Ovary (tissue), 9 donors: ENCODE measurements around the gene TCF4. TPM values are rescaled to one million over a fixed set of nuclear protein-coding genes. Genes with fewer than 3 reads are reported as not detected.

Experiments
- DNase-seq, 5 donors: peaks; one replicate each; pipeline ENCODE4 v3.0.0-alpha.2; 2019 to 2020
- H3K27ac ChIP-seq, 2 donors: fragments of 200-600 bp; one replicate each; pipeline versions ENCODE4 v1.5.1 to v1.8.0; 2019 to 2022
- H3K27me3 ChIP-seq: fragments of 200-600 bp; one replicate; pipeline ENCODE4 v1.8.0; 2022
- H3K36me3 ChIP-seq: fragments of 200-600 bp; sonication (generic); one replicate; pipeline ENCODE4 v1.5.1; 2019
- H3K4me1 ChIP-seq: one replicate; pipeline ENCODE4 v1.8.1; 2013; ENCODE audit warnings: mild to moderate bottlenecking, moderate library complexity; ENCODE audit not compliant: insufficient read depth
- H3K4me3 ChIP-seq: fragments of 200-600 bp; sonication (generic); one replicate; pipeline ENCODE4 v1.5.1; 2017
- H3K9me3 ChIP-seq, 2 donors: fragments of 200-600 bp in 1 of 2; sonication (generic) in 1 of 2; one replicate each; pipeline versions ENCODE4 v1.5.1 to v1.8.1; 2013 to 2019; ENCODE audit warnings: mild to moderate bottlenecking in 1 of 2, moderate library complexity in 1 of 2
- CTCF ChIP-seq, 3 donors: fragments of 450-650 bp in 2 of 3; fragments of 200-600 bp in 1 of 3; IDR thresholded peaks; one replicate each; pipeline versions ENCODE4 v1.5.1 to v1.8.0; 2016 to 2022; ENCODE audit warnings: antibody characterized with exemption in 3 of 3, mild to moderate bottlenecking in 1 of 3
- EP300 ChIP-seq: sonication (generic); formaldehyde crosslinking; IDR thresholded peaks from one replicate; pipeline ENCODE4 v1.6.1; 2017; ENCODE audit warnings: antibody characterized with exemption
- POLR2A ChIP-seq: fragments of 450-650 bp; IDR thresholded peaks from one replicate; pipeline ENCODE4 v1.6.1; 2017; ENCODE audit warnings: antibody characterized with exemption, mild to moderate bottlenecking, moderate library complexity
- WGBS, 3 donors: extraction: QIAGEN DNeasy Blood & Tissue Kit in 1 of 3; methylation state at CpG; one replicate each; pipeline versions ENCODE4 v1.1.5 to v1.1.7; 2013 to 2017; 5-methylcytosine and 5-hydroxymethylcytosine counted together
- intact Hi-C, 4 donors: fragments of 100-400 bp; cut with DNase I; formaldehyde crosslinking; loops; one replicate each; pipeline versions ENCODE4 v1.11.0 to v1.15.1; 2022 to 2023
- polyA plus RNA-seq, 2 donors: library from polyadenylated mRNA; stranded (reverse); fragments of 200-250 nt in 1 of 2; fragments of 350-450 nt in 1 of 2; fragmentation: Illumina TruSeq in 1 of 2; extraction: RNeasy Lipid Tissue Mini Kit (QIAGEN cat#74804) in 1 of 2; gene quantifications; one replicate each; pipeline ENCODE4 v1.2.3, GENCODE V29; 2013 to 2014
- total RNA-seq, 7 donors: library from RNA; depleted of rRNA in 2 of 7; stranded (reverse); fragments of >200 nt in 2 of 7; fragmentation: NEBNext Ultra II Directional in 3 of 7; extraction: Animal tissue kit (Norgen Biotek cat#: 25700) in 3 of 7; gene quantifications; one replicate each; pipeline versions ENCODE4 v1.1.0 to v1.2.4, GENCODE V29; 2016 to 2023
- donor health status: DM: no; HTN: no; CAD: no; lungs with moderate emphysema.
- donor health status: DM: no; HTN: no; CAD: no.
- donor health status: Bipolar disorder and iron deficiency.
- donor health status: DM: yes; HTN: yes; CAD: no.
- donor health status: DM: no; HTN: no; CAD: no.
- donor health status: DM: yes; HTN: yes; CAD: no.

TCF4 gene
- total and polyA plus RNA-seq, 9 donors = 36.5 to 131 (median 112) TPM

DNA sequence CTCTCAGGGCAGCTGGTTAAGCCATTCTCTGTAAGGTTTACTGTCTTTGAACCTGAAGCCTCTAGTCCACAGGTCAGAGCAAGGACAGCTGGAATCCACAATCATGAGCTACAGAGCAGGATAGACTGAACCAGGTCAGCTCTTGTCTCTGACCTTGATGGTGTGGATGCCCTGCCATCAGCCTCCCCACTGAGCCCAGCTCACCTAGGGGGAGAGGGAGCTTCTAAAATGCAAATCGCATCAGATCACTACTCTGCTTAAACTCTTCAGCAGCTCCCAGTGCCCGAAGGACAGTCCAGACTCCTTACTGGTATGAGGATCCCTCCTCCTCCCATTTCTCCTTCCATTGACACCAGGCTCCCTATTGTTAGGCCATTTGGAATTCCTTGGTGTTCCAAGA is 373.5 kb downstream of the TCF4 start:
- intact Hi-C loops = no loop called here
- DNase-seq = no peak
- Histone ChIP-seq H3K4me1 (no peaks in the 10 kb centered on the region), H3K27ac (no peak overlapping the region), H3K36me3 (no peaks in the 10 kb centered on the region), H3K9me3 (no peaks in the 10 kb centered on the region), H3K4me3 (no peak overlapping the region), H3K27me3 (no peaks in the 10 kb centered on the region)
- WGBS, 3 donors = 85 to 93% (median 88%) methylated on average over 2 of the region's 2 CpGs
- TF ChIP-seq CTCF (IDR thresholded peaks at IDR 0.05) (no peak), POLR2A (no peak), EP300 (no peak)

DNA sequence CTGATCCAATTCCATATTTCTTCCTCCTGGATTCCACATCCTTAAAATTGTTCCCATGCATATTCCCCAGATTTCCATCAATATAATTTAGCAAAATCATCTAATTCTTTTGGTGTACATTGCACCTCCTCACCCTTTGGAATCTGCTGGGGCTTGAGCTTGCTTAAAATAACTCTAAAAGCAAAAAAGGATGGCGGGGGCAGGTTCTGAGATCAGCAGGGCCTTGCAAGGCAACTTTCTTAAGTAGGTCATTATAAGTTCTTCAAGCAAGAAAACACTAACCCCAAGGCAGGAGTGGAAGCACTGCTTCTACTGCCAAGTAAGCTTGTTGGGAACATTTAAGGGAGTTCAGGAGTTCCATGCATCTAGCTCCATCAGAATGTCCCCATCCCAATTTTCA is 374.4 kb downstream of the TCF4 start:
- no peak overlapping the region for H3K27ac ChIP-seq
- no peaks in the 10 kb centered on the region for H3K36me3 ChIP-seq
- DNase-seq = no peak
- intact Hi-C loops = no loop called here
- no peaks in the 10 kb centered on the region for H3K4me1 ChIP-seq
- WGBS, 3 donors = 83 to 91% (median 88%) methylated on average over 1 of the region's 1 CpG
- H3K27me3 ChIP-seq = no peaks in the 10 kb centered on the region
- no peak overlapping the region for H3K4me3 ChIP-seq
- H3K9me3 ChIP-seq = no peaks in the 10 kb centered on the region
- TF ChIP-seq POLR2A (no peak), EP300 (no peak)

GRCh38 chr18:55206927-55207326 is 381.1 kb downstream of the TCF4 start:
- WGBS, 3 donors = 66 to 91% (median 66%) methylated on average over 2 of the region's 2 CpGs
- intact Hi-C loops = no loop called here

DNA sequence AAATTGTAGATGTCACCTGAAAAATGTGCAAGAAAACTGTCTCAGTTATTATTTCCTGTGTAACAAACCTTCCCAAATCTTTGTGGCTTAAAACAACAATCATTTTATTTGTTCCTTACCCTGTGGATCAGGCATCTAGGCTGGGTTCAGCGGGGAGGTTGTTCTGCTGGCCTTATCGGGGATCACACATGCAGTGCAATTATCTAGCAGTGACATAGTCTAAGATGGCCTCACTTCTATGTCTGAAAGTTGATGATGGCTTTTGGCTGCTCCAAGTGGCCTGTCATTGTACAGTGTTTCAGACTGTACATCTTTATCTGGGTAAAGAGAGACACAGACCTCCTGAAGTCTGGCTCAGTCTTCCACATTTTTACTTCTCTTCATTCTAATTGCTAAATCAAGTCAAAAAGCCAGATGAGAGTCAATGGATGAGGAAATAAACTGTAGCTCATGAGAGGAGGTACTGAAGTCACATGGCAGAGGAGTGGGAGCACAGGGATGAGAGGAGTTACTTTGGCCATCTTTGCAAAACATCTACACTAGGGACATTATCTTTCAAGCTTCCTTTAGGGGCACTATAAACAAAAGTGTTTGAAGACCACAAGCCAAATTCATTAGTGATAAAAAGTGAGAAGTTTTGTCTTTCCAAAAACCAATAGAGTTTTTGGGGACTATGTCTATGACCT is 385.6 kb downstream of the TCF4 start:
- TF ChIP-seq POLR2A (no peak), EP300 (no peak), CTCF (IDR thresholded peaks at IDR 0.05) (no peak)
- 95 to 99% (median 98%) methylated on average over 2 of the region's 2 CpGs for WGBS, 3 donors

More at GRCh38 chr18:55206927-55207326, 381.1 kb downstream of the TCF4 start:
- Histone ChIP-seq H3K27me3 (no peaks in the 10 kb centered on the region), H3K27ac (no peak overlapping the region), H3K9me3 (no peaks in the 10 kb centered on the region), H3K4me3 (no peak overlapping the region), H3K36me3 (no peaks in the 10 kb centered on the region), H3K4me1 (no peaks in the 10 kb centered on the region)
- no peak for TF ChIP-seq CTCF (IDR thresholded peaks at IDR 0.05)
- no peak for TF ChIP-seq POLR2A
- TF ChIP-seq EP300 = no peak
- DNase-seq = no peak

GRCh38 chr18:55199291-55199963 is 388.6 kb downstream of the TCF4 start:
- no peak overlapping the region for H3K27ac ChIP-seq
- no peak for DNase-seq
- 11 to 18% (median 13%) methylated on average over 7 of the region's 7 CpGs for WGBS, 3 donors
- no peak for TF ChIP-seq CTCF (IDR thresholded peaks at IDR 0.05)
- no peak for TF ChIP-seq POLR2A
- TF ChIP-seq EP300 = no peak
- no peaks in the 10 kb centered on the region for H3K4me1 ChIP-seq
- H3K36me3 ChIP-seq = no peaks in the 10 kb centered on the region
- no peak overlapping the region for H3K4me3 ChIP-seq
- no peaks in the 10 kb centered on the region for H3K9me3 ChIP-seq
- H3K27me3 ChIP-seq = no peaks in the 10 kb centered on the region
- intact Hi-C loops = no loop called here

More for the DNA sequence above, 385.6 kb downstream of the TCF4 start:
- H3K27me3 ChIP-seq = no peaks in the 10 kb centered on the region
- H3K4me1 ChIP-seq = no peaks in the 10 kb centered on the region
- H3K4me3 ChIP-seq = no peak overlapping the region
- DNase-seq = no peak
- no peaks in the 10 kb centered on the region for H3K36me3 ChIP-seq
- no peak overlapping the region for H3K27ac ChIP-seq
- H3K9me3 ChIP-seq = no peaks in the 10 kb centered on the region
- intact Hi-C loops = no loop called here
